ENCODE data around the gene CILP.

DNA sequence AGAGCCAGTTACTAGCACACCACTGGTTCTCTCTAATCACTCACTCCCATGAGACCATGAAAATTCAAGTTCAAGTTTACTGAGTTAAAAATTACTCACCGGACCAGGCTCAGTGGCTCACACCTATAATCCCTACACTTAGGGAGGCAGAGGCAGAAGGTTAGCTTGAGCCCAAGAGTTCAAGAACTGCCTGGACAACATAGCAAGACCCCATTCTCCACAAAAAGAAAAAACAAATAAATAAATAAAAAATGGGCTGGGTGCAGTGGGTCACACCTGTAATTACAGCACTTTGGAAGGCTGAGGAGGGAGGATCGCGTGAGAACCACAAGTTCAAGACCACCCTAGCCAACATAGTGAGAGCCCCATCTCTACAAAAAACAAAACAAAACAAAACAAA, 21.2 kb upstream of the CILP start:
- TF ChIP-seq FOXA1 (IDR thresholded peaks at IDR 0.05) (no peak), SP1 (IDR thresholded peaks at IDR 0.05) (no peak)

Measured in HEK293T (cell line).